Caco-2 (cell line): ENCODE results near the gene NOTCH1. TPM values are rescaled to one million over a fixed set of nuclear protein-coding genes. Genes with fewer than 3 reads are reported as not detected.

Source experiments
- BruUV-seq: library from RNA; stranded (reverse); fragments of 400-500 nt; replicated peaks from 2 replicates; lab custom pipeline; 2021; lab: Mats Ljungman, UMichigan
- CTCF ChIA-PET: fragments of 300-600 bp; sonication (Branson Sonifier 250); formaldehyde crosslinking; loops from one replicate; lab custom pipeline; 2022; ENCODE audit warnings: antibody characterized with exemption; lab: Charles Lee
- POLR2A ChIA-PET: fragments of 300-600 bp; sonication (Branson Sonifier 250); formaldehyde crosslinking; loops from one replicate; lab custom pipeline; 2022; ENCODE audit warnings: antibody characterized with exemption; lab: Charles Lee
- DNase-seq, 2 experiments: peaks; one replicate each; pipeline versions ENCODE4 v3.0.0 to v3.0.0-alpha.2; 2020 to 2022
- H3K27me3 ChIP-seq: replicated peaks from 2 replicates; pipeline ENCODE4 v1.6.0; 2011; ENCODE audit warnings: low read length; ENCODE audit not compliant: control insufficient read depth, insufficient read depth
- H3K36me3 ChIP-seq: 2 replicates; pipeline ENCODE4 v1.5.1; 2011; ENCODE audit warnings: low read length; ENCODE audit not compliant: control insufficient read depth, insufficient read depth
- H3K4me1 ChIP-seq: fragments of 250-450 bp; sonication (Bioruptor Pico); 2 replicates; pipeline ENCODE4 v1.5.1; 2020; ENCODE audit warnings: mild to moderate bottlenecking
- H3K4me3 ChIP-seq: 2 replicates; pipeline ENCODE4 v1.5.1; 2011; ENCODE audit warnings: low read depth, mild to moderate bottlenecking, control low read depth, low read length
- H3K9me3 ChIP-seq: fragments of 250-450 bp; sonication (Bioruptor Pico); 2 replicates; pipeline ENCODE4 v1.5.1; 2020; ENCODE audit warnings: mild to moderate bottlenecking, moderate library complexity
- H3K27ac Mint-ChIP-seq: one replicate; pipeline ENCODE4 v1.8.0; 2022; ENCODE audit warnings: mixed read lengths; ENCODE audit not compliant: unreplicated experiment
- H3K27me3 Mint-ChIP-seq: one replicate; pipeline ENCODE4 v1.8.0; 2022; ENCODE audit warnings: mixed read lengths; ENCODE audit not compliant: insufficient read depth, unreplicated experiment
- H3K36me3 Mint-ChIP-seq: one replicate; pipeline ENCODE4 v1.8.0; 2022; ENCODE audit warnings: mild to moderate bottlenecking, mixed read lengths; ENCODE audit not compliant: insufficient read depth, unreplicated experiment
- H3K4me1 Mint-ChIP-seq: one replicate; pipeline ENCODE4 v1.8.0; 2022; ENCODE audit warnings: low read depth, mixed read lengths; ENCODE audit not compliant: unreplicated experiment
- H3K4me3 Mint-ChIP-seq: one replicate; pipeline ENCODE4 v1.8.0; 2022; ENCODE audit warnings: mild to moderate bottlenecking, moderate library complexity, mixed read lengths; ENCODE audit not compliant: unreplicated experiment
- H3K9me3 Mint-ChIP-seq: one replicate; pipeline ENCODE4 v1.8.0; 2022; ENCODE audit warnings: mixed read lengths; ENCODE audit not compliant: unreplicated experiment
- intact Hi-C: fragments of 100-400 bp; cut with micrococcal nuclease; formaldehyde crosslinking; loops from one replicate; pipeline ENCODE4 v1.10.0; 2022; ENCODE audit not compliant: unreplicated experiment
- total RNA-seq: library from RNA; stranded (reverse); gene quantifications from 2 replicates; pipeline ENCODE4 v1.2.3, GENCODE V29; 2022
- TF ChIP-seq, protein P1 (sequence below), 2 experiments: fragments of 200-600 bp in 1 of 2; IDR thresholded peaks; 1 replicate in 1 of 2; 2 replicates in 1 of 2; pipeline versions ENCODE4 v1.5.1 to v1.8.0; 2011 to 2022; ENCODE audit warnings: antibody characterized with exemption in 1 of 2, control low read depth in 1 of 2, inconsistent platforms in 1 of 2, low read depth in 1 of 2, low read length in 1 of 2, mild to moderate bottlenecking in 1 of 2, moderate library complexity in 1 of 2; ENCODE audit not compliant: insufficient read depth in 1 of 2, severe bottlenecking in 1 of 2, unreplicated experiment in 1 of 2

Gene NOTCH1
- total RNA-seq, 1 experiment from 2014 or later = 6.3 TPM

- CTCF ChIA-PET = no interaction called here
- H3K27me3 ChIP-seq = no peaks in the 10 kb centered on the region
- H3K4me3 Mint-ChIP-seq = no peak overlapping the region
- H3K4me3 ChIP-seq = no peak overlapping the region
- H3K4me1 Mint-ChIP-seq = no peaks in the 10 kb centered on the region
- no peak overlapping the region for H3K27ac Mint-ChIP-seq
- H3K27me3 Mint-ChIP-seq = no peaks in the 10 kb centered on the region
- no peak for DNase-seq
- peaks cover 5% of the 10 kb centered on the region for H3K36me3 ChIP-seq
- intact Hi-C loops = no loop called here
- no TSS peak for BruUV-seq
- peaks cover 90% of the 10 kb centered on the region for H3K36me3 Mint-ChIP-seq
- no peaks in the 10 kb centered on the region for H3K9me3 ChIP-seq
- POLR2A ChIA-PET = no interaction called here
- H3K4me1 ChIP-seq = no peaks in the 10 kb centered on the region
- H3K9me3 Mint-ChIP-seq = no peaks in the 10 kb centered on the region
- TF ChIP-seq, protein P1, sequence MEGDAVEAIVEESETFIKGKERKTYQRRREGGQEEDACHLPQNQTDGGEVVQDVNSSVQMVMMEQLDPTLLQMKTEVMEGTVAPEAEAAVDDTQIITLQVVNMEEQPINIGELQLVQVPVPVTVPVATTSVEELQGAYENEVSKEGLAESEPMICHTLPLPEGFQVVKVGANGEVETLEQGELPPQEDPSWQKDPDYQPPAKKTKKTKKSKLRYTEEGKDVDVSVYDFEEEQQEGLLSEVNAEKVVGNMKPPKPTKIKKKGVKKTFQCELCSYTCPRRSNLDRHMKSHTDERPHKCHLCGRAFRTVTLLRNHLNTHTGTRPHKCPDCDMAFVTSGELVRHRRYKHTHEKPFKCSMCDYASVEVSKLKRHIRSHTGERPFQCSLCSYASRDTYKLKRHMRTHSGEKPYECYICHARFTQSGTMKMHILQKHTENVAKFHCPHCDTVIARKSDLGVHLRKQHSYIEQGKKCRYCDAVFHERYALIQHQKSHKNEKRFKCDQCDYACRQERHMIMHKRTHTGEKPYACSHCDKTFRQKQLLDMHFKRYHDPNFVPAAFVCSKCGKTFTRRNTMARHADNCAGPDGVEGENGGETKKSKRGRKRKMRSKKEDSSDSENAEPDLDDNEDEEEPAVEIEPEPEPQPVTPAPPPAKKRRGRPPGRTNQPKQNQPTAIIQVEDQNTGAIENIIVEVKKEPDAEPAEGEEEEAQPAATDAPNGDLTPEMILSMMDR (IDR thresholded peaks at IDR 0.05; ENCODE audit: insufficient read depth in 1 of 2, low read depth in 1 of 2, low read length in 1 of 2, severe bottlenecking in 1 of 2, unreplicated experiment in 1 of 2) = no peak
Observed at GRCh38 chr9:136465500-136466154, 80.2 kb downstream of the NOTCH1 start.

DNA sequence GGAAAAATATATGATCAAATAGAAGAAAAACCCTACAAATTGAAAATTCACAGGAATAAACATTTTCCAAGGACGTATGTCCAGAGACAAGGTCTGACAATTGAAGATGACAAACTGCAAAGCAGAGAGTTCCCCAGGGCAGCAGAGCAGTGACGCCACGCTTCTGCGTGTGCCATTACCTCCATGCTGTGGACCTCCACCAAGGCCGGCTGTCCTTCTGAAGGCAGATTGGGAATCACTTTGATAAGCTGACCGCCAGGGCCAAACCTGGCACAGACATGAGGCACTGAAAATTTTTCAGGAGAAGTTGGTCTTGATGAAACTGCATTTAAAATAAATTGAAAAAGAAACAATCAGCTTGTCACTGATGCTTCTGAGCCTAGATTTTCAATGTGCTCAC, 81.6 kb downstream of the NOTCH1 start:
- CTCF ChIA-PET = no interaction called here
- peaks cover 94% of the 10 kb centered on the region for H3K36me3 Mint-ChIP-seq
- H3K36me3 ChIP-seq = peaks cover 7% of the 10 kb centered on the region

GRCh38 chr9:136463578-136463977, 82.3 kb downstream of the NOTCH1 start:
- no peaks in the 10 kb centered on the region for H3K4me1 ChIP-seq
- no peak overlapping the region for H3K4me3 ChIP-seq
- Mint-ChIP-seq H3K36me3 (peaks cover 94% of the 10 kb centered on the region), H3K4me1 (no peaks in the 10 kb centered on the region), H3K27ac (no peak overlapping the region), H3K4me3 (no peak overlapping the region), H3K27me3 (no peaks in the 10 kb centered on the region), H3K9me3 (no peaks in the 10 kb centered on the region)
- TF ChIP-seq, protein P1 (IDR thresholded peaks at IDR 0.05; ENCODE audit: insufficient read depth in 1 of 2, low read depth in 1 of 2, low read length in 1 of 2, severe bottlenecking in 1 of 2, unreplicated experiment in 1 of 2) = no peak
- ChIA-PET CTCF (no interaction called here), POLR2A (interaction anchor here (0.8 kb wide), 1 partner anchor 16 kb away, joined by 4 read pairs; no protein-coding TSS in a partner anchor)
- no peaks in the 10 kb centered on the region for H3K27me3 ChIP-seq
- BruUV-seq = no TSS peak
- peaks cover 8% of the 10 kb centered on the region for H3K36me3 ChIP-seq
- intact Hi-C loops = no loop called here
- H3K9me3 ChIP-seq = no peaks in the 10 kb centered on the region
- DNase-seq = no peak

More for the DNA sequence above, 81.6 kb downstream of the NOTCH1 start:
- no peak overlapping the region for H3K27ac Mint-ChIP-seq
- BruUV-seq = no TSS peak
- no peaks in the 10 kb centered on the region for H3K9me3 ChIP-seq
- no peak overlapping the region for H3K4me3 ChIP-seq
- no peaks in the 10 kb centered on the region for H3K4me1 Mint-ChIP-seq
- H3K27me3 ChIP-seq = no peaks in the 10 kb centered on the region
- intact Hi-C loops = no loop called here
- H3K27me3 Mint-ChIP-seq = no peaks in the 10 kb centered on the region
- H3K9me3 Mint-ChIP-seq = no peaks in the 10 kb centered on the region
- TF ChIP-seq, protein P1 (IDR thresholded peaks at IDR 0.05; ENCODE audit: insufficient read depth in 1 of 2, low read depth in 1 of 2, low read length in 1 of 2, severe bottlenecking in 1 of 2, unreplicated experiment in 1 of 2) = no peak
- no peaks in the 10 kb centered on the region for H3K4me1 ChIP-seq
- POLR2A ChIA-PET = no interaction called here
- H3K4me3 Mint-ChIP-seq = no peak overlapping the region
- DNase-seq = no peak
